ENCODE data around the gene FRAS1. TPM values are rescaled to one million over a fixed set of nuclear protein-coding genes. Genes with fewer than 3 reads are reported as not detected.

FRAS1 gene
- total and polyA plus RNA-seq, 8 donors: 15.3 to 48.9 (median 40.4) TPM

- no peak for ATAC-seq
- TF ChIP-seq CTCF (IDR thresholded peaks at IDR 0.05): no peak
- intact Hi-C loops (cut with DNase I): no loop called here
Measured at GRCh38 chr4:78309352-78309751, 252.2 kb downstream of the FRAS1 start.

GRCh38 chr4:78310007-78310739, 253.1 kb downstream of the FRAS1 start:
- no peak for DNase-seq

More at GRCh38 chr4:78309352-78309751, 252.2 kb downstream of the FRAS1 start:
- no peaks in the 10 kb centered on the region for H3K4me1 ChIP-seq
- H3K27ac ChIP-seq: no peak overlapping the region
- peaks cover 0 to 4% of the 10 kb centered on the region in 2 donors for H3K9me3 ChIP-seq
- DNase-seq: no peak
- H3K36me3 ChIP-seq: no peaks in the 10 kb centered on the region
- H3K4me3 ChIP-seq: no peak overlapping the region
- H3K27me3 ChIP-seq: no peaks in the 10 kb centered on the region

GRCh38 chr4:78310740-78311115, 253.6 kb downstream of the FRAS1 start:
- no peak overlapping the region for H3K27ac ChIP-seq
- H3K4me1 ChIP-seq: no peaks in the 10 kb centered on the region
- H3K4me3 ChIP-seq: no peak overlapping the region
- peaks cover 0 to 3% of the 10 kb centered on the region in 2 donors for H3K9me3 ChIP-seq
- H3K36me3 ChIP-seq: no peaks in the 10 kb centered on the region
- DNase-seq (peak in 1 of 4 donors; percentile 75), ATAC-seq (peak; percentile 47)
- TF ChIP-seq CTCF (IDR thresholded peaks at IDR 0.05): no peak
- H3K27me3 ChIP-seq: no peaks in the 10 kb centered on the region
- intact Hi-C loops (cut with DNase I): no loop called here

More at GRCh38 chr4:78310007-78310739, 253.1 kb downstream of the FRAS1 start:
- Histone ChIP-seq H3K27ac (no peak overlapping the region), H3K4me1 (no peaks in the 10 kb centered on the region), H3K27me3 (no peaks in the 10 kb centered on the region), H3K9me3 (peaks cover 0 to 4% of the 10 kb centered on the region in 2 donors), H3K36me3 (no peaks in the 10 kb centered on the region), H3K4me3 (no peak overlapping the region)
- ATAC-seq: no peak
- TF ChIP-seq CTCF (IDR thresholded peaks at IDR 0.05): no peak
- intact Hi-C loops (cut with DNase I): no loop called here

GRCh38 chr4:78311306-78311705, 254.2 kb downstream of the FRAS1 start:
- TF ChIP-seq CTCF (IDR thresholded peaks at IDR 0.05): no peak
- no peak for ATAC-seq

GRCh38 chr4:78312989-78313753, 256.0 kb downstream of the FRAS1 start:
- H3K4me1 ChIP-seq: no peaks in the 10 kb centered on the region
- H3K4me3 ChIP-seq: no peak overlapping the region
- no peaks in the 10 kb centered on the region for H3K9me3 ChIP-seq
- H3K27me3 ChIP-seq: no peaks in the 10 kb centered on the region
- ATAC-seq (no peak), DNase-seq (no peak)
- no peaks in the 10 kb centered on the region for H3K36me3 ChIP-seq
- intact Hi-C loops (cut with DNase I): no loop called here
- TF ChIP-seq CTCF (IDR thresholded peaks at IDR 0.05): no peak
- H3K27ac ChIP-seq: no peak overlapping the region

More at GRCh38 chr4:78311306-78311705, 254.2 kb downstream of the FRAS1 start:
- intact Hi-C loops (cut with DNase I): no loop called here
- no peak for DNase-seq
- no peaks in the 10 kb centered on the region for H3K27me3 ChIP-seq
- H3K4me1 ChIP-seq: no peaks in the 10 kb centered on the region
- H3K4me3 ChIP-seq: no peak overlapping the region
- no peaks in the 10 kb centered on the region for H3K36me3 ChIP-seq
- no peak overlapping the region for H3K27ac ChIP-seq
- H3K9me3 ChIP-seq: no peaks in the 10 kb centered on the region
